NOMO-1 treated with DMSO at 0.1 percent for 48 hours (cell line): ENCODE measurements around the gene COL23A1.

Experiments used
- DNase-seq: peaks from one replicate; lab custom pipeline; 2025; ENCODE audit not compliant: unreplicated experiment; lab: John Stamatoyannopoulos, UW

Gene COL23A1

DNA sequence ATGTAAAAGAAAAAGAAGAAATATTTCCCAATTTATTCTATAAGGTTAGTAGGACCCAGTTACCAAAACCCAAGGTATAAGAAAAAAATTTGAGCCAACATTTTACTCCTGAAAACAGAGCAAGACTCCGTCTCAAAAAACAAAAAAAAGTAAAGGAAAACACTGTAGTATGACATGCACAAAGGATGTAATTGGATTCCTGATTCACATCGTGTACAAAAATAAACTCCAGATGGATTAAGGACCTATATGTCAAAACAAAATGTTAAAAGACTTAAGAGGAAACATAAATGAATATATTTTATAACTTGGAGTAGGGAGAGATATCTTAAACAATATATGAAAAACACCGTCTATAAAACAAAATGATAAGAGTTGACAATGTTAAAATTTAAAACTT lies 371.4 kb downstream of the COL23A1 start:
- no peak for DNase-seq

DNA sequence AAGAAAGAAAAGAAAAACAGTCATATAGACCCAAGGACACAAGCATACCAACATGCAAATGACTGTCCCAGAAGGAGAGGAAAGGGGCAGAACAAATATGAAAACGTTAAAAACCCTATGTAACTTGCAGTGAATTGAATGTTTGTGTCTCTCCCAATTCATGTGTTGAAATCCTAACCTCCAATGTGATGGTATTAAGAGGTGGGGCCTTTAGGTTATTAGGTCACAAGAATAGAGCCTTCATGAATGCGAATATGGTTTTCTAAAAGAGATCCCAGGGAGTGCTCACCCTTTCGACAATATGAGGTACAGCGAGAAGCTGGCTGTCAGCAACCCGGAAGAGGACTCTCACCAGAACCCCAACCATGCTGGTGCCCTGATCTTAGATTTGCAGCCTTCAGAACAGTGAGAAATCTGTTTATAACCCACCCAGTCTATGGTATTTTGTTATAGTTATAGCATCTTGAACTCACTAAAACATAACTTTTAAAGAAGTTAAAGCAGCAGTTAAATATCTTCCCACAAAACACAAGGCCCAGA lies 371.9 kb downstream of the COL23A1 start:
- no peak for DNase-seq

DNA sequence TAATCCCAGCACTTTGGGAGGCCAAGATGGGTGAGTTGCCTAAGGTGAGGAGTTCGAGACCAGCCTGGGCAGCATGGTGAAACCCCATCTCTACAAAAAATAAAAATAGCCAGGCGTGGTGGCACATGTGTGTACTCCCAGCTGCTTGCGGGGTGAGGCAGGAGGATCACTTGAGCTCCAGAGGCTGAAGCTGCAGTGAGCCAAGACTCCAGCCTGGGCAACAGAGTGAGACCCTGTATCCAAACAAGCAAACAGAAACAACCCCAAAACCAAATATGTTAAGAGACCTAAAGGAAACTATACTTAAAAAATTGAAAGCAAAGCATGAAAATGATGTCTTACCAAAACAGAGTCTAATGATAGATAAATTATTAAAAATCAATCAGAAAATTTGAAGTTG lies 373.4 kb downstream of the COL23A1 start:
- DNase-seq, result no peak

DNA sequence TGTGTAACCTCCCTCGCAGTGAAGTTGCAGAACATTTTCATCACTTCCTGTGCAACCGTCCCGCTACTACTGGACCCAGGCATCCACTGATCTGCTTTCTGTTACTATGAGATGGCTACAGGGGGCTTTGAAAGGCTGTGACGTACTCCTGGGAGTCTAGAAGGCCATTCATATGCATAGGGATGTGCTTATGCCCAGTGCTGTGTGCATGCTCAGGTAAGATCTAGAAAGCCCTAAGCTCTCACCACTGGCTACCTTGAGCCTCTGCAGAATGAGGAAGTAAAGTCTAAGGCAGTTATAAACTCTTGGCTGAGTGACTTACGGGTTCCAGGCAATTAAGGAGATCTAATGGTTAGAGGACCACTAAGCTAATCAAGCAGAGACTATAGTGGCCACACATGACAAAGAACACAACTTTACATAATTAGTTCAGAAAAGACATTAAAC lies 374.1 kb downstream of the COL23A1 start:
- DNase-seq, result peak; percentile 96

DNA sequence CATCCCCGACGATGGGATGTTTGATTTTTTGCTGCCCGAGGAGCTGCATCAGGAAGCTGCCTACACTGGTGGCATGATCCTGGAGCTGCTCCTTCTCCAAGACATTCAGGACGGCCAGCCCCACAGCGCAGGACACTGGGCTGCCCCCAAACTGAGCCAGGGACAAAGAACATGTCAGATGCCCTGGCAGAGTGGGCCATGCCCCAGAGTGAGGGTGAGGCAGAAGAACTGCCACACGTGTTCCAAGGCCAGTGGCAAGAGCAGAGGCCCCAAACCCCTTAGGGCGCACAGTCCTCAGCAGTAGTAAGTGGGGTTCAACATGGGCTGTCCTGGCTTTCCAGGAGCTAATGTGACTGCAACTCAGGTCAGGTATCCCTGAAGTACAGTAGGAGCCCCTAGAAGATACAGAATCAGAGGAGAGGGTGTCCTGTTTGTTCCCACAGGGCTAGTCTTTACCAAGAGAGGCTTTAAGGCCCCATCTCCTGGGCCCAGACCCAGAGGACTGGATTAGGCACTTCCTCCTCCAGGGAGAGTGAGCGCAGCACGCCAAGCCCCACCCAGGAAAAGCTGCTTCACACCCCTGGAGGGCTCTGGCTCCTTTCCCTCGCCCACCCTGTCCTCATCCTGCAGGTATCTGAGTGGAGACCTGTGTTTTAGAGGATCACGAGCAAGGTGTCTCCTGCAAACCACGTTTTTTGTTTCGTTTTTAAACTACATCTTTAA lies 374.8 kb downstream of the COL23A1 start:
- DNase-seq, result no peak

DNA sequence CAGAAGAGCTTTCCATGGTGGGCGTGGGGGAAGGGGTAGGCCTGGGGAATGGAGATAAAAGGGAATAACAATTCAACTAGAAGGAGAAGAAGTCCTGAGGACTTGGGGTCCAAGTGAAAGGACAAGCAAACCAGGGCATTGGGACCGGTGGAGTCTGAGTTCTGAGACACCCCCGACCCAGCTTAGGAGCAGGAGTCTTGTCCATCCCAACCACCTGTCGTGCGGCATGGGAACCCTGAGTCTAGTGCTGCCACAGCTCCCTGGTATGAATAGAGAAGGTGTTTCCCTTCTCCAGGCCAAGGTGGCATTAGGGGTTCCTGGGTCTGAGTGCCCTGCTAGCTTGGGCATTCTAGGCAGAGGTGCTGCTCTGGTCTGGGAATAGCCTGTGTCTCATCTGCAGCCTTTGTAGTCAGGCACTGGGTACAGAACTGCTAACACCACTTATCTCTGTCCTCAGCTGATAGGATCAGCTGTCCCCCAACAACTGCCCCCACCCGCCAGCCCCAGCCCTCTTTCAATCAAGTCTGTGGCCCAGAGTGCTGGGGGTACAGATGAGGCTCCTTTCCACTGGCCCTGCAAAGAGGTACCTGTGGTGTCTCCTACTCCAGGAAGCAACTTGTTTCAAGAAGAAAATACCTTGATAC lies 375.9 kb downstream of the COL23A1 start:
- DNase-seq, result no peak

DNA sequence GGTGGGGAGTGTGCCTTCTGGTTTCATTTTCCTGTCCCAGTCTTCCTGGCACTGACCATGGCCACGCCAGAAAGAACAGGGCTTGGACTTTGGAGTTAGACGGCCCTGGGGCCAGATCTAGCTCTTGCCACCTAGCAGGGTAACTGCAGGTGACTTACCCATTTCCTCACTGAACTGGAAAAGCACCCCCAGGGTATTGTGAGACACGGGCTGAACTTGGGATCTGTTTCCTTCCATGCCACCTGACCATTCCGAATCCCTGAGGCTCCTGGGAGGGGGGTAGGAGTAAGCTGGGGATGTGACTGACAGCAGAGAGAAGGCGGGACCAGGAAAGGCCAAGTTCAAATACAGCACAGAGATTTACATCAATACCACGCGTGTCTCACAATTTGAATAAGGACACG lies 376.4 kb downstream of the COL23A1 start:
- DNase-seq, result no peak

DNA sequence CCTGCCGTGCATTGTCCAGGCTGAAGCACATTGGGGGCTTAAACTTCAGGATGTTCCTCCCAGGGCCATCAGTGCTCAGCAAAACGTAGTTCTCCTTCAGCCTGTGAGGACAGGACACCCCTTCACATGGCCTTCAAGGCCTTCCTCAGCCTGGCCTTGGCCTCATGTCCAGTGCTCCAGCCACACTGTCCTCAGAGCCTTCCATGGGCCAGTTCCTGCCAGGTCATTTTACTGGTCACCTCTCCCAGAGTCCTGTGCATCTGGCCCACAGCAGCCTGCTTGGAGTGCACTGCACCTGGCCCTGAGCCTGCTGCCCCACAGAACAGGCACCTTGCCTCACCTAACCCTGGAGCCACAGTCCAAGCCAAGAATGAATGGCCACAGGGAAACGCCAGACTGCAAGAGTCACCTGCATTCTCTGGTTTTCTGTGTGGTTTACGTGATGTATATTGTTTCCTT lies 377.2 kb downstream of the COL23A1 start:
- no peak for DNase-seq

DNA sequence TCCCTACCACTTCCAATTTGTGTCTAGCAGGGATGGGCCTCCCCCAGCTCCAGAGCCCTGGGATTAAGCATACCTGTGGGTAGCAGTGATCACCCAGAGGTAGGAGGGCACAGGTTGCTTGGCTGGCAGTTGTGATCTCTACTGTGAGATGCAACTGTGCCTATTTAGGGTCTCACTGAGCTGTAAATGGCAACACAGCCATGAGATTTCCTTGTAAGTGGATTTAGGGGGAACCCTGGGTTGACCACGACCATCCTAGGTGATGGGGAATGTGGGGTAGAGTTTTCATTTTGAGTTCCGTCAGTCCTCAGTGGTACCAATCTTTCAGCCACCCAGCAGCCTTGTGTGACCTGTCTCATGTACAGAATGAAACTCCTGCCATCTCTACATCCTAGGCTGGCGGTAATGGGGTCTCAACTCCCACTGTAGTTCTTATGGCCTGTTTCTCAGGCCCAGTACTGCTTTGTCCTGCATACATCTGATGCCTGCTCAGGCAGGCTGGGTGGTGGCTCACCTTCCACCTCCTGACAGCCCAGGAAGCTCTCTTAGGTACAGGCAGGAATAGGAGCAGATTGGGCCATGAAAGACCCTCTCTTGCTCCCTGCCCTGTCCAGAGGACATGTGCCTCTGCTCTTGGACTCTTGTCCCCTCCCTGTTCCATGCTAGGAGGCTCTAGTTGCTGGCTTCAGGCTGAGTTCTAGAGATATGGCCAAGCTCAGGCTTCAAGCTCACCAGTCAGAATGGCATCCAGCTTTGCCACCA lies 377.8 kb downstream of the COL23A1 start:
- no peak for DNase-seq

DNA sequence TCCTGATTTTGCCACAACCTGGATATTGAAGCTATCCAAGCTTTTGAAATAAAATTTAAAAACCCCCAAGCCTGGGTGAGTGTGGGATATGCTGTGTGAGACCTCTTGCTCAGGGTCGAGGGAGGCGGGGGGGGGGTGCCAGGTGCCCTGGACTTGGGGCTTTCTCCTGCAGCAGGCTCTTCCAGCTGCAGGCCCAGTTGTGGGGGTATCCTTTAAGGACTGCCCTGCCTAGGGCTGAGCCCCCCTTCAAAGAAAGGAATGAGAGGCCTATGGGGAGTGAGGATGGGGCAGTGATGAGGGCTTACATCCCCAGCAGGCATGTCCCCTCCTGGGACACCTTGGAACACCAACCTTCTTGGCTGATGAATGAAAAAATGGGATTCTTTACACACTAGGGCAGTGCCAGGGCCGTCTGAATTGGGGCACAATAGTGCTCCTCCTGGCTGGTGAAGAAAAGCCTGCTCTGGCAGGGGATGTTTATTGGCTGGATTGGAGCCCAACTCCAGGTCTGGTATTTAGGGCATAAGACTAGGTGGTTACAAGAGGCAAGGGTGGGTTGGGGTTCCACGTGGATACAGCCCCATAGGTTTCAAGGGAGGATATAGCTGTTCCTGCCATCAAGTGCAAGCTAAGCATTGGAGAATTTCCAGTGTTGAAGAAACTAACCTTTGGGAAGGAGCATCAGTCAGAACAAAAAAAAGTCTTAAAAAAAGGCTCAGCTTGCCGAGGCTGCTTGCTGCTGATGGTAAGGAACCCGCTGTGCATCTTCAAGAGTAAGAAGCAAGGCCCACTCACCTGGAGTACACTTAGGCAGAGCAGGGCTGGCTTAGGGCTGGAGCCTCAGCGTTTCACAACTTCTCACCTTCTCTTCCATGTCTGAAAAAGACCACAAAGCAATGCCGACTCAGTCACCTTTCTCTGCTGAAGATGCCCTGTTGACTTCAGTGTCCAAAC lies 378.8 kb downstream of the COL23A1 start:
- no peak for DNase-seq

DNA sequence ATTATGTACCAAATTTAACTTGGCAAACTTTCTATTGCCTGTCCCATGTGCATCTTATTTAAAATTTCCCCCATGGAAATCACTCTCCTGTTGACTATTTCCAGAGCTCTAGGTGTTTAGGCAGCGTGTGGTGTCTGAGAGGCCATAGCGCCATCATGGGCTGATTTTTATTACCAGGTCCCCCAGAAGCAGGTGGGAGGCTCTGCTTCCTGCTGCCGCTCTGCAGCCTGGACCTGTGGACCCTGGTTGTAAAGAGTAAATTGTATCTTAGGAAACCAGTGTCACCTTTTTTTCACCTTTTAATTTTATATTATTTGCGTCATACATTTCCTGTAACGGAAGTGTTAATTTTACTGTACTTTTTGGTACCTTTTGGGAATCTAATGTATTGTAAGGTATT lies 379.5 kb downstream of the COL23A1 start:
- DNase-seq, result no peak

DNA sequence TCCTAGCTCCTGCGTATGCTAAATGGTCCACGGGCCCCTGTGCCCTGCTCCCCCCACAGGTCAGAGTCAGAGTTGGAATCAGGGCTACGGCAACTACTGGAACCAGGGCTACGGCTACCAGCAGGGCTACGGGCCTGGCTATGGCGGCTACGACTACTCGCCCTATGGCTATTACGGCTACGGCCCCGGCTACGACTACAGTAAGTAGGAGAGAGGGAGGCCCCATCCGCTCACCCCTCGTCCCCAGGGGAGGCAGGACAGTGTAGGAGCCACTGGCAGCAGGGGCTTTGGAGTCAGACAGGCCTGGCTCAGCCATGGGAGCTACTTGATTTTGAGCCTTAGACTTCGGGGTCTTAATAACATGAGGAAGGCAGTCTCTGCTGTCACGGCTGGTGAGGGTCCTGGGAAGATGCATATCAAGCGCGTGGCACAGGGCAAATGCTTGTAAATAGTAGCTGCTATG lies 380.1 kb downstream of the COL23A1 start:
- no peak for DNase-seq

DNA sequence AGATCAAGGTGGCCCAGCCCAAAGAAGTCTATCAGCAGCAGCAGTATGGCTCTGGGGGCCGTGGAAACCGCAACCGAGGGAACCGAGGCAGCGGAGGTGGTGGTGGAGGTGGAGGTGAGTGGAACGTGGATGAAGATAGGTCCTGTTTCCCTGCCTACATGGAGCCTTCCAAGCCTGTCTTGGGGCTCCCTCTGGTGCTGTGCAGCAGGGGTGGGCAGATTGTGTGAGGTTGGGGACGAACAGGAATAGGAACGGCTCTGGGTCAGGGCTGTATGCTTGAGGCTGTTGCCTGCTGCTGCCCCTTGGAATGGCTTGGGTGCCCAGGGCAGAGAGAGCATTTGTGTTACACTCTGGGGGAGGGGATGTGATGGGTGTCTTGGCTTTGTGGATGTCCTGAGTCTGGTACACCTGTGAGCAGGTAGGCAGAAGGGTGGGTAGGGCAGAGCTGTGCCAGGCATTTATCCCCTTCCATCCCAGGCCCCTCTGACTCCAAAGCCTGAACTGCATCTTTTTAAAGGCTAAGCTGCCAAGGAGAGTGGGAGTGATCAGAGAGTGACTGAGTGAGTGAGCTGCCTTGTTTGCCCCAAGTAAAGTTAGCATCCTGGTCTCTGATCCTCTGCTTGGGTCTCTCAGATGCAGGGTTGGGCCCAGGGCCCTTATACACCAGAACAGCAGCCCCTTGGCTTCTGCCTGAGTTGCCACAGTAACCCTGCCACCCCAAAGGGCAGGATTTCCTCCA lies 380.7 kb downstream of the COL23A1 start:
- no peak for DNase-seq

DNA sequence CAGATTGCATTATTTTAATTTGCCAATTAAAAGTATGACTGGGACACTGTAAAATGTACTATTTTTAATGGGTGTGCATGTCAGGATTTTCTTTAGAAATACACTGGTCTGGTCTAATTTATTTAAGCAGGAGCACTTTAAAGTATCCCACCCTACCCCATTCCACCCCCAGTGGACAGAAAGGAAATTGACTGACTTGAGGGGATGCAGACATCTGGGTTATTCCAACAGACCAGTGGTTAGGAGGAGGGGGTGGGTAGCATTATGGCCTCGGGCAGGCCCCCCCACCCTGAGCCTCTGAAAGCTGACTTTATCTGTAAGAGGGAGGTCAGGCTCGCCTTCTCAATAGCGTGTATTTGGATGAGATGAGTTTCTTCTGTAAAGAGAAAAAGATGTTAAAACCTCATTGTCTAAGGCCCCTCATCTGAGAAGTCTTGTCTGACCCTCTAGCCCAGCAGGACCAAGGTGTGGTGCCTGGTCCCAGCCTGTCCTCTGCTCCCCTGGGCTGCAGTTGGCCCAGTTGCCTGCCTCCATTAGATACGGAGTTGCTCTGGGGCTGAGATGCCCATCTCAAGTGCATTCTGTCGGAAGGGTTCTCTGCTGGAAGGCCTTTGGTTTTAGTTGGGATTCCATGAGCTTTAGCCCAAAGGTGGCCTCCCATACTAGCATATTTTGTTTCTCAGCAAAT lies 381.5 kb downstream of the COL23A1 start:
- no peak for DNase-seq

DNA sequence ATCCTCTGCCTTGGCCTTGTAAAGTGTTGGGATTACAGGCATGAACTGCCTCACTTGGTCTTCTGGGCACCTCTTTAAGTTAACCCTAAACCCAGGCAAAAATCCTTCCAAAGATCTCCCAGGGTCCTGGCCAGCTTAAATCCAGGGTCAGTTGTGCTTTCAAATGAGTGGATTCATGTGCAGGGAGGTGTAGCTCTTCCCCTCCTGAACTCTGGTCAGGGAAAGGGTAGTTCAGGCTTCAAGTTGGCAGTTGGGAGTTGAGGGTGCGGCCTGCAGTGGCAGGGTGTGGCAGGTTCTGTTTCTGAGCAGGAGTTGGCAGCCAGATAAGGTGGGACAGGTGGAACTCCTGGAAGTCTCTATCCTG lies 382.3 kb downstream of the COL23A1 start:
- DNase-seq, result no peak

DNA sequence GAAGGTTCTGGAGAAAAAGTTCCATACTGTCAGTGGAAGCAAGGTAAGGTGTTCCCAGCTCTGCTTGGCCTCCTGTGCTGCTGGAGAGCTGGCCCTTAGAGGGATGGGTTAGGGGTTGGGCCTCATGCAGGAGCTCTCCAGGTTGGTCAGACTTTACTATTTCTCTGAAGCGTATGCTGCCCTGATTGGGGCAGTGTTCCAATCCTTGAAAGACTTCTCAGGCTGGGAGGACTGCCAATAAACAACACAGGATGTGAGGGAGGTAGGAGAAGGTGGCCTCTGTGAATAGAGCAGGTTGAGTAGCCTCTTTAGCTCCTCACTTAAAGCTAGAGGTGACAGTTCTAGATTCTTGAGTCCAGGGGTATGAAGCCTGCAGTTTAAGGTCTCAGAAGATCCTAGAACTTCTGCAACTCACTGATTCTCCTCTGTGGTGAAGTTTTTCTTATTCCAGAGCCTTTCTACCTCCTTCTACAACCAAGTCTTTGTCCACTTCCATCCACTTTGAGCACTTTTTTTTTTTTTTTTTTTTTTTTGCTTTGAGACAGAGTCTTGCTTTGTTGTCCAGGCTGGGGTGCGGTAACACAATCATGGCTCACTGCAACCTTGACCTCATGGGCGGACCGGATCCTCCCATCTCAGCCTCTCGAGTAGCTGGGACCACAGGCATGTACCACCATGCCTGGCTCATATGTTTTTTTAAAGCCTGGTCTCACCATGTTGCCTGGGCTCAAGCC lies 382.8 kb downstream of the COL23A1 start:
- DNase-seq, result no peak

DNA sequence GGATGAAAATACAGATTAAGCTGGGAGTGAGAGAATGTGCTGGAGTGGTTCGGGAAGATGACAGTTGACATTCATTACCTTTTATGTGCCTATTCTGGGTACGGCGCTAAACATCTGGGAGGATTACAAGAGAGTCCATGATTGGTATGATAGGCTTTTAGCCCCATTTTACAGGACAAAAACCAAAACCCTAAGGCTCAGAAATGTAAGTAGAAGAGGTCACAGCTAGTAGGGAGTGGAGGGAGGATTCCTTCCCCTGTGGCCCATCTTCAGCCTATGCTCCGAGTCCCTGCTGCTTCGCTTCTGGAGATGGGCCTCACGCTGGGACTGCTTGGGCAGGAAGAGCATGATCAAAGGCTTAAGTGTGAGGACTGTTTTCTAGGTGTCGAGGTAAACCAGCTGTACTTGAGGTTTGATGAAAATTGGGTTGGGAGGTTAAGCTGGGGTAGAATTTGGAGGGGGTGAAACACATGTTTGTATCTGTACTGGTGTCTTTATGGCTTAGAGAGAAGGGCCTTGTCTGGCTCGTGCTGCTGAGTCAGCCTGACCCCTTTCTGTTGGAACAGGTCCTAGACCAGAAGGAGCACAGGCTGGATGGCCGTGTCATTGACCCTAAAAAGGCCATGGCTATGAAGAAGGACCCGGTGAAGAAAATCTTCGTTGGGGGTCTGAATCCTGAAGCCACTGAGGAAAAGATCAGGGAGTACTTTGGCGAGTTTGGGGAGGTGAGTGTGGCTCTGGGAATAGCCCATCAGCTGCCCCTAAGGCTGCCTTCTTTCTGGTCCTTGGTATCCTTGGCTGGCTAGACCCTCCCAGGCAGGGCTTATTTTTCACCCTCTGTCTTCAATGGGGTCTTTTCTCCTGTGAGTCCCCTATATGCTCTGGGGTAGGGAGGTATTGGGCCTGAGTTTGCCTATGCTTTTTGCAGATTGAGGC lies 383.8 kb downstream of the COL23A1 start:
- DNase-seq, result no peak

DNA sequence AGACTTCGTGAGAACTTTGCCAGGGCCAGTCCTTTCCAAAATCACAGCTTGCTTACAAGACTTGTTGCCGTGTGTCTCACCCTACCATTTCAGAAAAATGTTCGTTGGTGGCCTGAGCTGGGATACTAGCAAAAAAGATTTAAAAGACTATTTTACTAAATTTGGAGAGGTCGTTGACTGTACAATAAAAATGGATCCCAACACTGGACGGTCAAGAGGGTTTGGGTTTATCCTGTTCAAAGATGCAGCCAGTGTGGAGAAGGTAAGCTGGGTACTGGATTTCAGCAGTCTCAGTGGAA lies 384.5 kb downstream of the COL23A1 start:
- no peak for DNase-seq
